Activated T-cell treated with anti-CD3 and anti-CD28 coated beads, Interleukin-2, amount 50 U/mL, for 48 hours (primary cell): Measurements from ENCODE around the gene NELL2.

Experiments
- DNase-seq, 2 experiments: peaks; one replicate each; pipeline ENCODE4 v3.0.0-alpha.2; 2020

NELL2 gene

GRCh38 chr12:44674875-44675274 is 201.2 kb downstream of the NELL2 start:
- no peak for DNase-seq

GRCh38 chr12:44673811-44674210 is 202.3 kb downstream of the NELL2 start:
- no peak for DNase-seq

- no peak for DNase-seq
These were observed 204.1 kb downstream of the NELL2 start for GRCh38 chr12:44672042-44672441.

- DNase-seq, result no peak
These were observed 207.7 kb downstream of the NELL2 start for GRCh38 chr12:44668443-44668842.

- DNase-seq, result no peak
These were observed 208.7 kb downstream of the NELL2 start for GRCh38 chr12:44667461-44667860.

GRCh38 chr12:44663291-44663690 is 212.8 kb downstream of the NELL2 start:
- DNase-seq, result no peak

GRCh38 chr12:44655846-44656245 is 220.3 kb downstream of the NELL2 start:
- DNase-seq, result no peak

- no peak for DNase-seq
These were observed 221.2 kb downstream of the NELL2 start for GRCh38 chr12:44654646-44655639.

GRCh38 chr12:44653861-44654527 is 222.1 kb downstream of the NELL2 start:
- DNase-seq, result no peak

- DNase-seq, result no peak
These were observed 226.4 kb downstream of the NELL2 start for GRCh38 chr12:44649693-44650092.

GRCh38 chr12:44647917-44648690 is 228.0 kb downstream of the NELL2 start:
- DNase-seq, result no peak

- DNase-seq, result no peak
These were observed 235.5 kb downstream of the NELL2 start for GRCh38 chr12:44640427-44641190.

GRCh38 chr12:44637875-44638274 is 238.2 kb downstream of the NELL2 start:
- no peak for DNase-seq

- DNase-seq, result peak in 1 of 2 experiments; percentile 23
These were observed 247.9 kb downstream of the NELL2 start for GRCh38 chr12:44628180-44628579.

- DNase-seq, result no peak
These were observed 248.5 kb downstream of the NELL2 start for GRCh38 chr12:44627387-44628166.

GRCh38 chr12:44626883-44627282 is 249.2 kb downstream of the NELL2 start:
- no peak for DNase-seq

GRCh38 chr12:44618946-44619345 is 257.2 kb downstream of the NELL2 start:
- no peak for DNase-seq

- DNase-seq, result no peak
These were observed 259.7 kb downstream of the NELL2 start for GRCh38 chr12:44616402-44616801.

GRCh38 chr12:44611538-44611937 is 264.6 kb downstream of the NELL2 start:
- DNase-seq, result no peak

- DNase-seq, result no peak
These were observed 272.4 kb downstream of the NELL2 start for GRCh38 chr12:44603701-44604100.

- DNase-seq, result no peak
These were observed 283.5 kb downstream of the NELL2 start for GRCh38 chr12:44592626-44593025.

- no peak for DNase-seq
These were observed 286.4 kb downstream of the NELL2 start for GRCh38 chr12:44589697-44590096.
